Measurements from ENCODE around the gene CEP170B. TPM values are rescaled to one million over a fixed set of nuclear protein-coding genes. Genes with fewer than 3 reads are reported as not detected.
"Not testable (repeated sequence)": the region's sequence is repeated elsewhere in the genome, so short reads cannot be mapped to it uniquely, and the experiment has no call there.

The CEP170B gene
- total and polyA plus RNA-seq, 8 donors, result 9.6 to 483 (median 29.1) TPM

DNA sequence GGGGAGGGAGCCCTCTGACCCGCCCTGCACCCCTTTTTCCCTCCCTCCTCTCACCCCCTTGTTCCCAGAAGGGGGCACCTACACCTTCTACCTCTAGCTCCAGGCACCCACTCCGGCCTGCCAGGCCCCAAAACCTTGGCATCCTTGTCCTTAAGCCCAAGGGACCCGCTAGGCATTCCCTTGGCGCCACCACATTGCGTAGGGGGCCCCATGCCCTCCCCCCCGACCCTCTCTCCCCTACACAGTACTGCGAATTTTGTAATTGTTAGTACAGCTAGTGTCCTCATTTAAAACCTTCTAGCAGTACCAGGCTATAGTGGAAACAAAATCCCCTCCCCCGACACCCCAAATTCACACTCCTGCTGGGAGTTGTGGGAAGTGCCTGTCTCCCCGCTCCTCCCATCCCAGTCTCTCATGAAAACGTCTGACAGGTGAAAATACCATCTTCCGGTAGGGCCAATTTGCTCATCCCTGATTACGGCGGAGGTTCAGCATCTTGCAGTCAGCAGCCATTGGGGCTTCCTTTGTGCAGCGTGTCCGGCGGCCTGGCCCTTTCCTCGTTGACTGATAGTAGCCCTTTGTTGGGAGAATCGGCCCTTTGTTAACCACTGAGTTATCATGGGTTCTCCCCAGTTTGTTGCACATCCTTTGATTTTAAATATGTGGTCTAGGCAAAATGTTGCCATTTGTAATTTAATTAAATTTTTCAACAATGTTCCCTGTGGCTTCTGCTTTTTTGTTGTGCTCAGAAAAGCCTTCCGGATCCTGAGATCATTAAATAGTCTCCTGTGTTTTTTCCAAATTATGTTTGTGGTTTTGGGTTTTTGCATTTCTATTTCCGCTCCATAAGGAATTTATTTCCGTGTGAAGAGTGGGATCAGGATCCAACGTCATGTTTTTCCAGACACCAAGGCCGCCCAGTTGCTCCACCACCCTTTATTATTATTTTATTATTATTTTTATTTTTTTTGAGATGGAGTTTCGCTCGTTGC is 7.9 kb upstream of the CEP170B start:
- Histone ChIP-seq H3K4me3 (no peak overlapping the region), H3K9me3 (no peaks in the 10 kb centered on the region), H3K4me1 (no peaks in the 10 kb centered on the region), H3K36me3 (no peaks in the 10 kb centered on the region), H3K27me3 (peaks cover 0 to 20% (median 9%) of the 10 kb centered on the region in 3 donors), H3K27ac (no peak overlapping the region)
- DNase-seq, result no peak
- intact Hi-C loops (cut with DNase I; ENCODE audit: low total_unique reads), result no loop called here
- TF ChIP-seq CTCF (IDR thresholded peaks at IDR 0.05) (no peak), POLR2A (IDR thresholded peaks at IDR 0.05) (no peak), EP300 (IDR thresholded peaks at IDR 0.05) (no peak), POLR2AphosphoS5 (IDR thresholded peaks at IDR 0.05) (no peak)
- 66 to 70% (median 69%) methylated on average over 24 to 25 of the region's 25 CpGs for WGBS, 5 donors

DNA sequence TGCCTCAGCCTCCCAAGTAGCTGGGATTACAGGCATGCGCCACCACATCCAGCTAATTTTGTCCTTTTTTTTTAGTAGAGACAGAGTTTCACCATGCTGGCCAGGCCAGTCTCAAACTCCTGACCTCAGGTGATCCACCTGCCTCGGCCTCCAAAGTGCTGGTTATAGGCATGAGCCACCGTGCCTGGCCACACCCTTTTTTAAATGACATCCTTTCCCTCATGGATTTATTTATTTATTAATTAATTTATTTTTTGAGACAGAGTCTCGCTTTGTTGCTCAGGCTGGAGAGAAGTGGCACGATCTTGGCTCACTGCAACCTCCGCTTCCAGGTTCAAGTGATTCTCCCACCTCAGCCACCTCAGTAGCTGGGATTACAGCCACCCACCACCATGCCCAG is 7.1 kb upstream of the CEP170B start:
- H3K27ac ChIP-seq; H3K4me1 ChIP-seq; H3K4me3 ChIP-seq; H3K36me3 ChIP-seq; intact Hi-C loops (cut with DNase I; ENCODE audit: low total_unique reads); H3K9me3 ChIP-seq; DNase-seq: not testable (repeated sequence)
- H3K27me3 ChIP-seq, result peaks cover 0 to 12% (median 6%) of the 10 kb centered on the region in 3 donors
- WGBS, 5 donors, result 90 to 98% (median 93%) methylated on average over 6 of the region's 6 CpGs

GRCh38 chr14:104858811-104859426 is 6.1 kb upstream of the CEP170B start:
- Histone ChIP-seq H3K4me1 (peaks cover 0 to 9% (median 5%) of the 10 kb centered on the region in 4 donors), H3K4me3 (no peak overlapping the region), H3K9me3 (no peaks in the 10 kb centered on the region), H3K36me3 (no peaks in the 10 kb centered on the region), H3K27me3 (peaks cover 0 to 11% (median 1%) of the 10 kb centered on the region in 3 donors), H3K27ac (no peak overlapping the region)
- intact Hi-C loops (cut with DNase I; ENCODE audit: low total_unique reads), result no loop called here
- no peak for DNase-seq
- TF ChIP-seq POLR2AphosphoS5 (IDR thresholded peaks at IDR 0.05), result no peak
- no peak for TF ChIP-seq POLR2A (IDR thresholded peaks at IDR 0.05)
- TF ChIP-seq EP300 (IDR thresholded peaks at IDR 0.05), result no peak
- TF ChIP-seq CTCF (IDR thresholded peaks at IDR 0.05), result no peak
- WGBS, 5 donors, result 74 to 83% (median 82%) methylated on average over 8 of the region's 8 CpGs

DNA sequence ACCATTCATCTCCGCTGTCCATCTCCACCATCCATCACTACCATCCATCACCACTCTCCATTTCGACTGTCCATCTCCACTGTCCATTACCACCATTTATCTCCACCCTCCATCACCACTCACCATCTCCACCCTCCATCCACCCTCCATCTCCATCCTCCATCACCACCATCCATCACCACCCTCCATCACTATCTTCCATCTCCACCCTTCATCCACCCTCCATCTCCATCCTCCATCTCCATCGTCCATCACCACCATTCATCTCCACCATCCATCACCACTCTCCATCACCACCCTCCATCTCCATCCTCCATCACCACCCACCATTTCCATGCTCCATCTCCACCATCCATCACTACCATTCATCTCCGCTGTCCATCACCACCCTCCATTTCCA is 5.2 kb upstream of the CEP170B start:
- H3K4me1 ChIP-seq, result peaks cover 6 to 19% (median 14%) of the 10 kb centered on the region in 4 donors
- no peak for DNase-seq
- no peak overlapping the region for H3K27ac ChIP-seq
- intact Hi-C loops (cut with DNase I; ENCODE audit: low total_unique reads), result no loop called here
- H3K9me3 ChIP-seq, result no peaks in the 10 kb centered on the region
- TF ChIP-seq POLR2A (IDR thresholded peaks at IDR 0.05) (no peak), CTCF (IDR thresholded peaks at IDR 0.05) (no peak), EP300 (IDR thresholded peaks at IDR 0.05) (no peak), POLR2AphosphoS5 (IDR thresholded peaks at IDR 0.05) (no peak)
- no peaks in the 10 kb centered on the region for H3K36me3 ChIP-seq
- H3K4me3 ChIP-seq, result no peak overlapping the region
- 93 to 99% (median 98%) methylated on average over 4 of the region's 4 CpGs for WGBS, 5 donors
- peaks cover 0 to 18% (median 6%) of the 10 kb centered on the region in 3 donors for H3K27me3 ChIP-seq
